HEK293T (cell line): ENCODE results near the gene PNMA5.

Source experiments
- BHLHE40 ChIP-seq: fragments of 450-650 bp; IDR thresholded peaks from 2 replicates; pipeline ENCODE4 v1.6.1; 2016; ENCODE audit warnings: mild to moderate bottlenecking, moderate library complexity, borderline replicate concordance
- FOXA1 ChIP-seq: fragments of 450-650 bp; IDR thresholded peaks from 2 replicates; pipeline ENCODE4 v1.6.1; 2016; ENCODE audit warnings: mild to moderate bottlenecking
- HDGF ChIP-seq: fragments of 450-650 bp; IDR thresholded peaks from 2 replicates; pipeline ENCODE4 v1.6.1; 2017; ENCODE audit warnings: antibody characterized with exemption, borderline replicate concordance
- L3MBTL2 ChIP-seq: fragments of 450-650 bp; conservative IDR thresholded peaks from 2 replicates; pipeline ENCODE4 v1.6.1; 2016; ENCODE audit warnings: mild to moderate bottlenecking
- LEF1 ChIP-seq: fragments of 450-650 bp; IDR thresholded peaks from 2 replicates; pipeline ENCODE4 v1.6.1; 2017; ENCODE audit warnings: mild to moderate bottlenecking, borderline replicate concordance
- SP1 ChIP-seq: fragments of 450-650 bp; IDR thresholded peaks from 2 replicates; pipeline ENCODE4 v1.6.1; 2017
- TARDBP ChIP-seq: fragments of 450-650 bp; IDR thresholded peaks from 2 replicates; pipeline ENCODE4 v1.6.1; 2016
- ZNF384 ChIP-seq: fragments of 450-650 bp; IDR thresholded peaks from 2 replicates; pipeline ENCODE4 v1.6.1; 2016

DNA sequence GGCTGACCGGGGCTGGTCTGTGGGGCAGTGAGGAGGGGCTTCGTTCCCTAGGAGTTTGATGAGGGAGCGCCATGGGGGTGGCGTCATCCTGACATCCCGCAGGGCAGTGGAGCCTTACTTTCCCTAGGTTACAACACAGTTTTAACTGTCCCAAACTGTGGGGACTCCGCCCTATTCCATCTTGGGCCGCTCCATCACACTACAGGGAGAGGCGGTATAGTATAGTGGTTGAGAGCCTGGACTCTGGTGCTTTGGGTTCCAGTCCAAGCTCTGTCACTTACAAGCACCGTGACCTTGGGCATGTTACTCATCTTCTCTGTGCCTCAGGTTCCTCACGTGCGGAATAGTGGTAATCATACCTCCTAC lies 51.9 kb downstream of the PNMA5 start:
- TF ChIP-seq LEF1 (no peak), BHLHE40 (no peak), FOXA1 (no peak), HDGF (no peak), ZNF384 (no peak), L3MBTL2 (no peak), TARDBP (no peak), SP1 (no peak)
